PC-3 (cell line): ENCODE measurements around the gene AGPAT3. TPM values are rescaled to one million over a fixed set of nuclear protein-coding genes. Genes with fewer than 3 reads are reported as not detected.

Source experiments
- ATAC-seq: fragments of 200-7000 bp; cut with Tn5 transposase; 2 replicates; pipeline ENCODE4 v1.9.1; 2020; ENCODE audit warnings: mild to moderate bottlenecking, moderate library complexity
- BruUV-seq: library from RNA; stranded (reverse); fragments of 400-500 nt; replicated peaks from 2 replicates; lab custom pipeline; 2021; lab: Mats Ljungman, UMichigan
- CTCF ChIA-PET: fragments of 300-600 bp; sonication (Branson Sonifier 250); formaldehyde crosslinking; loops from one replicate; lab custom pipeline; 2022; ENCODE audit warnings: antibody characterized with exemption; lab: Charles Lee
- POLR2A ChIA-PET: fragments of 300-600 bp; sonication (Branson Sonifier 250); formaldehyde crosslinking; loops from one replicate; lab custom pipeline; 2022; ENCODE audit warnings: antibody characterized with exemption; ENCODE audit not compliant: unreplicated experiment; lab: Charles Lee
- DNase-seq: peaks from one replicate; pipeline ENCODE4 v3.0.0-alpha.2; 2015
- H2AFZ ChIP-seq: fragments of 300-600 bp; sonication (generic); 2 replicates; pipeline ENCODE4 v1.6.0; 2016; ENCODE audit warnings: antibody characterized with exemption, low read length
- H3F3A ChIP-seq: fragments of 300-600 bp; sonication (generic); one replicate; pipeline ENCODE4 v1.6.0; 2017; ENCODE audit warnings: antibody characterized with exemption, low read length, control low read depth, mild to moderate bottlenecking; ENCODE audit not compliant: unreplicated experiment
- H3K27ac ChIP-seq: fragments of 300-600 bp; sonication (generic); 2 replicates; pipeline ENCODE4 v1.5.1; 2016; ENCODE audit warnings: mild to moderate bottlenecking, low read length
- H3K27me3 ChIP-seq: fragments of 300-600 bp; sonication (generic); 2 replicates; pipeline ENCODE4 v1.6.1; 2016; ENCODE audit warnings: low read length, mixed read lengths
- H3K36me3 ChIP-seq: fragments of 300-600 bp; sonication (generic); 2 replicates; pipeline ENCODE4 v1.6.1; 2016; ENCODE audit warnings: low read depth, mixed run types, low read length, mixed read lengths
- H3K4me1 ChIP-seq: fragments of 300-600 bp; sonication (generic); 2 replicates; pipeline ENCODE4 v1.5.1; 2016; ENCODE audit warnings: low read length; ENCODE audit not compliant: insufficient read depth
- H3K4me2 ChIP-seq: fragments of 300-600 bp; sonication (generic); 2 replicates; pipeline ENCODE4 v1.6.0; 2016; ENCODE audit warnings: low read length
- H3K4me3 ChIP-seq: fragments of 300-600 bp; sonication (generic); 2 replicates; pipeline ENCODE4 v1.5.1; 2016; ENCODE audit warnings: mild to moderate bottlenecking, low read length, mixed read lengths
- H3K79me2 ChIP-seq: fragments of 300-600 bp; sonication (generic); 2 replicates; pipeline ENCODE4 v1.6.1; 2017; ENCODE audit warnings: low read length, mixed read lengths
- H3K9ac ChIP-seq: fragments of 300-600 bp; sonication (generic); 2 replicates; pipeline ENCODE4 v1.6.0; 2016; ENCODE audit warnings: mild to moderate bottlenecking, low read length
- H3K9me2 ChIP-seq: fragments of 300-600 bp; sonication (generic); replicated peaks from 2 replicates; pipeline ENCODE4 v1.6.1; 2016; ENCODE audit warnings: mixed run types, low read length, mixed read lengths
- H3K9me3 ChIP-seq: fragments of 300-600 bp; sonication (generic); 2 replicates; pipeline ENCODE4 v1.6.1; 2016; ENCODE audit warnings: low read length, mixed read lengths
- H4K20me1 ChIP-seq: fragments of 300-600 bp; sonication (generic); 2 replicates; pipeline ENCODE4 v1.6.1; 2016; ENCODE audit warnings: low read length, mixed read lengths
- EZH2 ChIP-seq: fragments of 300-600 bp; sonication (generic); IDR thresholded peaks from one replicate; pipeline ENCODE4 v1.6.1; 2017; ENCODE audit warnings: antibody characterized with exemption, mild to moderate bottlenecking, low read length; ENCODE audit not compliant: unreplicated experiment
- EZH2phosphoT487 ChIP-seq: fragments of 300-600 bp; sonication (generic); IDR thresholded peaks from 2 replicates; pipeline ENCODE4 v1.6.1; 2018; ENCODE audit warnings: mild to moderate bottlenecking, antibody characterized with exemption, low read length, borderline replicate concordance
- intact Hi-C: fragments of 100-400 bp; cut with micrococcal nuclease; formaldehyde crosslinking; loops from 2 replicates; pipeline ENCODE4 v1.9.0; 2023
- total RNA-seq: library from RNA; depleted of rRNA; stranded (reverse); fragments of >200 nt; gene quantifications from 2 replicates; pipeline ENCODE4 v1.2.3, GENCODE V29; 2014
- TF ChIP-seq, protein P1 (sequence below): fragments of 300-600 bp; sonication (generic); conservative IDR thresholded peaks from 2 replicates; pipeline ENCODE4 v1.5.1; 2017; ENCODE audit warnings: antibody characterized with exemption, low read depth, mild to moderate bottlenecking, low read length

The AGPAT3 gene
- total RNA-seq, 1 experiment from 2014 or later: 76.1 TPM

DNA sequence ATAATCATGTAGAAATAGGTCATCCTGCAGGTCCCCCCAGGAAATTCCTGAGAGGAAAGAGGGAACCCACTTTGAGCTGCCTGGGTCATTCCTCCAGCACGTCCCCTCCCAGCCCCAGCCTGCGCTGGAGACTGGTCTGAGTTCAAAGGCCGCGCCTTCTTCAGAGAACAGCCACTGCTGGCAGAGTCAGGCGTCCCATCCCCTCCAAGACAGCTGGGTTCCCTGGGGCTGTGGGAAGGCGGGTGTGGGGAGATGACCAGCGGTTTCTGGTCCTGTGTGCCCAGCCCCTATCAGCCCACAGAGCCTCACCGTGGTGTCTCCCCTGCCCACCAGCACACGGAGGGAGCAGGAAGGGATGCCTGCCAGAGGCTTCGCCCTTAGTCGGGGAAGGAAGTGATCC lies 129.1 kb downstream of the AGPAT3 start:
- POLR2A ChIA-PET: no interaction called here
- Histone ChIP-seq H3K36me3 (no peaks in the 10 kb centered on the region), H3K79me2 (no peaks in the 10 kb centered on the region), H4K20me1 (no peaks in the 10 kb centered on the region), H2AFZ (no peak overlapping the region), H3K27ac (no peak overlapping the region), H3F3A (no peaks in the 10 kb centered on the region), H3K9ac (no peak overlapping the region), H3K4me1 (peaks cover 6% of the 10 kb centered on the region), H3K9me2 (no peaks in the 10 kb centered on the region), H3K4me3 (no peak overlapping the region), H3K27me3 (no peaks in the 10 kb centered on the region), H3K4me2 (no peak overlapping the region), H3K9me3 (no peaks in the 10 kb centered on the region)
- DNase-seq: no peak
- intact Hi-C loops: no loop called here
- no peak for TF ChIP-seq EZH2
- no peak for TF ChIP-seq EZH2phosphoT487
- TF ChIP-seq, protein P1, sequence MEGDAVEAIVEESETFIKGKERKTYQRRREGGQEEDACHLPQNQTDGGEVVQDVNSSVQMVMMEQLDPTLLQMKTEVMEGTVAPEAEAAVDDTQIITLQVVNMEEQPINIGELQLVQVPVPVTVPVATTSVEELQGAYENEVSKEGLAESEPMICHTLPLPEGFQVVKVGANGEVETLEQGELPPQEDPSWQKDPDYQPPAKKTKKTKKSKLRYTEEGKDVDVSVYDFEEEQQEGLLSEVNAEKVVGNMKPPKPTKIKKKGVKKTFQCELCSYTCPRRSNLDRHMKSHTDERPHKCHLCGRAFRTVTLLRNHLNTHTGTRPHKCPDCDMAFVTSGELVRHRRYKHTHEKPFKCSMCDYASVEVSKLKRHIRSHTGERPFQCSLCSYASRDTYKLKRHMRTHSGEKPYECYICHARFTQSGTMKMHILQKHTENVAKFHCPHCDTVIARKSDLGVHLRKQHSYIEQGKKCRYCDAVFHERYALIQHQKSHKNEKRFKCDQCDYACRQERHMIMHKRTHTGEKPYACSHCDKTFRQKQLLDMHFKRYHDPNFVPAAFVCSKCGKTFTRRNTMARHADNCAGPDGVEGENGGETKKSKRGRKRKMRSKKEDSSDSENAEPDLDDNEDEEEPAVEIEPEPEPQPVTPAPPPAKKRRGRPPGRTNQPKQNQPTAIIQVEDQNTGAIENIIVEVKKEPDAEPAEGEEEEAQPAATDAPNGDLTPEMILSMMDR: no peak
- CTCF ChIA-PET: no interaction called here
- no TSS peak for BruUV-seq
- no peak for ATAC-seq

DNA sequence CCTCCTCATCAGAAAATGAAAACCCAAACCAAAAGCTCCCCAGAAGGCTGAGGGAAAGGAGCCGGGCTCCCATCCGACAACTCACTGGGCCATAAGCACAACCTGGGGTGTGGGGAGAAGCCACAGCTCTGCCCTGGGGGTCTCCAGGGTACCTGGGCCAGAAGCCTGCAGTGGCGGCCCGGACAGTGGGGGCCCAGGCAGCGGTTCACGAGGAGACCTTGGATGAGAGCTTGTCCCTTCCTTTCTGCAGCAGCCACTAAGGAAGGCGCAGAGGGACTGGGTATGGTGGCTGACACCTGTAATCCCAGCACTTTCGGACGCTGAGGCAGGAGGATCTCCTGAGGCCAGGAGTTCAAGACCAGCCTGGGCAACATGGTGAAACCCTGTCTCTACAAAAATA lies 129.6 kb downstream of the AGPAT3 start:
- TF ChIP-seq, protein P1: no peak
- TF ChIP-seq EZH2: no peak
- no peak for TF ChIP-seq EZH2phosphoT487
- Histone ChIP-seq H3K4me1 (peaks cover 6% of the 10 kb centered on the region), H3K9me2 (no peaks in the 10 kb centered on the region), H3K27me3 (no peaks in the 10 kb centered on the region), H3K79me2 (no peaks in the 10 kb centered on the region), H2AFZ (no peak overlapping the region), H3K9me3 (no peaks in the 10 kb centered on the region), H3K4me3 (no peak overlapping the region), H3K36me3 (no peaks in the 10 kb centered on the region), H3K4me2 (no peak overlapping the region), H4K20me1 (no peaks in the 10 kb centered on the region), H3F3A (no peaks in the 10 kb centered on the region), H3K27ac (no peak overlapping the region), H3K9ac (no peak overlapping the region)
- no TSS peak for BruUV-seq
- ATAC-seq: no peak
- no peak for DNase-seq
- CTCF ChIA-PET: no interaction called here
- POLR2A ChIA-PET: no interaction called here
- intact Hi-C loops: no loop called here

DNA sequence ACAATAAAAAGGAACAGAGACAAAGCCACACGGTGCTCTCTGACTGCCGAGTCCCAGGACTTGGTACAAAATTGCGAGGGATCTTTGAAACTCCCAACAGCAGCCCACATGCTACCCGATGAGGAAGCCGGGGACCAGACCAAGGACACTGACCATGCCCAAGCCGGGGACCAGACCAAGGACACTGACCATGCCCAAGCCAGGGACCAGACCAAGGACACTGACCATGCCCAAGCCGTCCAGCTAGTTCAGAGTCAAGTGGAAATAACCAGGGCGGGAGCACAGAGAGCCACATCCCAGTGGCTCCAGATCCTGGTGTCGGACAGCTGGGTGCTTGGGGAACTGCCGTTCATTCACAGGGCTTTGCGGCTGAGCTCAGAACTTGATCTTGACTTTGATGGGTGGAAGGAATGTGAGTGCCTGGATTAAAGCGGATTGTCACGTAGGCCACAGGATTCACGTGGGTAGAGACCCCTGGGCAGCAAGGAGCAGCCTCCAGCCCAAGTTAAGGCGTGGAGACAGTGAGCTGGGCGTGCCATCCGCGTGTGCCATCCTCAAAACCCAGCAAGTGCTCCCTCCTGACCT lies 130.6 kb downstream of the AGPAT3 start:
- Histone ChIP-seq H3F3A (no peaks in the 10 kb centered on the region), H3K36me3 (no peaks in the 10 kb centered on the region), H3K27me3 (no peaks in the 10 kb centered on the region), H3K27ac (no peak overlapping the region), H3K9ac (no peak overlapping the region), H3K79me2 (no peaks in the 10 kb centered on the region), H3K9me2 (no peaks in the 10 kb centered on the region), H4K20me1 (no peaks in the 10 kb centered on the region), H3K4me1 (peaks cover 6% of the 10 kb centered on the region), H3K9me3 (no peaks in the 10 kb centered on the region), H3K4me2 (no peak overlapping the region), H3K4me3 (no peak overlapping the region), H2AFZ (no peak overlapping the region)
- TF ChIP-seq EZH2phosphoT487: no peak
- TF ChIP-seq EZH2: no peak
- TF ChIP-seq, protein P1: no peak
- ChIA-PET POLR2A (no interaction called here), CTCF (no interaction called here)
- no TSS peak for BruUV-seq
- intact Hi-C loops: no loop called here
- ATAC-seq: no peak
- DNase-seq: no peak
